WERI-Rb-1 (cell line): ENCODE measurements around the gene ZNF185.

Experiments
- DNase-seq: peaks from one replicate; pipeline ENCODE4 v3.0.0-alpha.2; 2020
- H3K27ac ChIP-seq: fragments of 250-450 bp; sonication (Bioruptor Pico); 2 replicates; pipeline ENCODE4 v1.5.1; 2020; ENCODE audit warnings: mild to moderate bottlenecking, moderate library complexity
- H3K27me3 ChIP-seq: fragments of 250-450 bp; sonication (Bioruptor Pico); 2 replicates; pipeline ENCODE4 v1.5.1; 2021; ENCODE audit warnings: mild to moderate bottlenecking, low read depth, moderate library complexity; ENCODE audit not compliant: insufficient read depth, severe bottlenecking
- H3K36me3 ChIP-seq: fragments of 250-450 bp; sonication (Bioruptor Pico); 2 replicates; pipeline ENCODE4 v1.5.1; 2020; ENCODE audit warnings: mild to moderate bottlenecking, moderate library complexity
- H3K4me3 ChIP-seq: 2 replicates; pipeline ENCODE4 v1.5.1; 2011; ENCODE audit warnings: low read depth, mild to moderate bottlenecking, control low read depth, low read length
- H3K9me3 ChIP-seq: fragments of 250-450 bp; sonication (Bioruptor Pico); 2 replicates; pipeline ENCODE4 v1.5.1; 2021; ENCODE audit warnings: mild to moderate bottlenecking, moderate library complexity; ENCODE audit not compliant: severe bottlenecking
- CTCF ChIP-seq: IDR thresholded peaks from 2 replicates; pipeline ENCODE4 v1.5.1; 2011; ENCODE audit warnings: low read depth, mild to moderate bottlenecking, control low read depth, inconsistent platforms, low read length

ZNF185 gene

DNA sequence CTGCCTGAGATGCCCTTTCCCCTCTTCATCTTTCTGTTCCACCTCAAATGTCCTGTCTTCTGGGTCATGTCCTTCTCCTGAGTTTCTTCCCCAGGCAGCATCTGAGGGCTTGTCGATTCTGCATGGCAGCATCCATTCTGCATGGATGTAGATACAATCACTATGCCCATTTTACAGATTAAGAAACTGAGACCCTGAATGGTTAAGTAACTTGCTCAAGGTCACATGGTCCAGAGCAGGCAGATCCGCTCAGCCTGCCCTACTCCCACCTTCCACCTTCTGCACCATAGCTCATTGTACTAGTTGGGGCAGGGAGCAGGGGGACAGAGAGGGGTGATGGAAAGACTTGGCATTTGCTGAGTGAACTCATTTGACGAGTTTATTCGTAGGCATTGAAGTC lies 32.0 kb downstream of the ZNF185 start:
- peaks cover 6% of the 10 kb centered on the region for H3K27me3 ChIP-seq
- no peak overlapping the region for H3K4me3 ChIP-seq
- TF ChIP-seq CTCF: no peak
- no peaks in the 10 kb centered on the region for H3K36me3 ChIP-seq
- no peaks in the 10 kb centered on the region for H3K9me3 ChIP-seq
- DNase-seq: no peak
- no peak overlapping the region for H3K27ac ChIP-seq

GRCh38 chrX:152930516-152930915 lies 32.6 kb downstream of the ZNF185 start:
- no peak for DNase-seq
- no peaks in the 10 kb centered on the region for H3K9me3 ChIP-seq
- peaks cover 6% of the 10 kb centered on the region for H3K27me3 ChIP-seq

DNA sequence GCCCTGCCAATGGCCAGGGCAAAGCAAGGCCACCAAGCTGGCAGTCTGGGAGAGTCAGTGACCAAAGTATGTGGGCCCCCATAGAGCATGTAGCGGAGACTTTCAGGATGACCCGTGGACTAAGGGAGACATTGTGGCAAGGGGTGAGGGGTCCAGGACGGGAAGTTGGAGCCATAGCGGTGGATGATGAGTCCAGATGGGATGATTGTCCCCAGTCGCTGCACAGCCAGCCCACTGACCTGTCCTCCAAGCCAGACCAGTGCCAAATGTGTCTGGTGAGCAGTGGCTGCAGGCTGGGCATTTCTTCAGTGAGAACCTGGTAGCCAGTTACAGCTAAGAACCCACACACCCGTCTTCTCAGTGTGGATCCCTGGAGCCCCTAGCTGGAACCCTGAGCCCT lies 34.3 kb downstream of the ZNF185 start:
- Histone ChIP-seq H3K9me3 (no peaks in the 10 kb centered on the region), H3K36me3 (no peaks in the 10 kb centered on the region), H3K4me3 (no peak overlapping the region), H3K27ac (no peak overlapping the region), H3K27me3 (peaks cover 6% of the 10 kb centered on the region)
- no peak for DNase-seq
- no peak for TF ChIP-seq CTCF

More at GRCh38 chrX:152930516-152930915, 32.6 kb downstream of the ZNF185 start:
- no peak overlapping the region for H3K27ac ChIP-seq
- no peak for TF ChIP-seq CTCF
- H3K36me3 ChIP-seq: no peaks in the 10 kb centered on the region
- no peak overlapping the region for H3K4me3 ChIP-seq

DNA sequence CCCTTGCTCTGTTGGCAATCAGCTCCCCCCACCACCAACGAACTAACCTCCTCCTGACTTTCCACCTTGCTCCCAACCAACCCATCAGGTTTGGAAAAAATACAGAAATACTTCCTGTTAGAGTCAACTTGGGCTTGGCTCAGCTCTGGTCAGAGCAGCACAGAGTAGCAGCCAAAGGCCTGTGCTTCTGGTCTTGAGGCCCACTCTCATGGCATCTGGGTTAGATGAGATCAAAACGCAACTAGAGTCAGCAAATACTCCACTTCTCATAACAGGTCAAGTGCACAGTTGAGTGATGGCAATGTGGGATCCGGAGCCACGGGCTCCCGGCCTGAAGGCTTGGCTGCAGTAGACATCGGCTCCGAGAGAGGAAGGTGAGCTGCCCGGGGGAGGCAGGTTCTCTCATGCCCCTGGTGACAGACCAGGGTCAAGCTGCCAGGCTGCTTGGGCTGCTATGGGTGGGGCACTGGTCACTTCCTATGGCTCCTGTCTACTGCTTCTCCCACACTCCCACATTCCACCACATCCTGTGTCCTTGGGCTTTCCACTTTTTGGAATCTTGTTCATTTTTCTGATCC lies 34.8 kb downstream of the ZNF185 start:
- Histone ChIP-seq H3K4me3 (no peak overlapping the region), H3K9me3 (no peaks in the 10 kb centered on the region), H3K36me3 (no peaks in the 10 kb centered on the region), H3K27me3 (peaks cover 6% of the 10 kb centered on the region), H3K27ac (no peak overlapping the region)
- no peak for TF ChIP-seq CTCF
- DNase-seq: no peak

DNA sequence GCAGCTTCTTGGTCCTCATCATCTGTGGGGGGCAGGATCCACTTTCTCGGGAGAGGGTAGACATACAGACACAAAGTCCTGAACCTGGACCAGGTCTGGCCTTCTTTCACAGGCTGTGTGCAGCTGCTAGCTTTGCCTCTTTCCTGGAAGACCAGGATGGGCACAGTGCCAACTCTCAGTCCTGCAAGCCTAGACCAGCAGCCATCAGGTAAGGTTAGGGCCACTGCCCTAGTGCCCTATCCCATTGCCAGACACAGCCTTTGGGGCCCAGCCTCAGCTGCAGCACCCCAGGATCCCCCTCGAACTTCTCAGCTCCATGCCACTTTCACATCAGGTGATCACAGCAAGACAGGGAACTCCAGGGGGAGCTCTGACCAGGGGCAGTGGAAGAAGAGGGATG lies 38.4 kb downstream of the ZNF185 start:
- H3K27me3 ChIP-seq: no peaks in the 10 kb centered on the region
- H3K36me3 ChIP-seq: no peaks in the 10 kb centered on the region
- TF ChIP-seq CTCF: no peak
- H3K4me3 ChIP-seq: no peak overlapping the region
- H3K9me3 ChIP-seq: no peaks in the 10 kb centered on the region
- H3K27ac ChIP-seq: no peak overlapping the region
- no peak for DNase-seq

GRCh38 chrX:152937236-152937635 lies 39.4 kb downstream of the ZNF185 start:
- Histone ChIP-seq H3K4me3 (no peak overlapping the region), H3K36me3 (no peaks in the 10 kb centered on the region), H3K27me3 (peaks cover 2% of the 10 kb centered on the region), H3K27ac (no peak overlapping the region), H3K9me3 (no peaks in the 10 kb centered on the region)
- DNase-seq: peak; percentile 50
- TF ChIP-seq CTCF: no peak
